ENCODE data around the gene AKAP8. TPM values are rescaled to one million over a fixed set of nuclear protein-coding genes. Genes with fewer than 3 reads are reported as not detected.

Gene AKAP8
- total RNA-seq, 1 donor from 2014 or later: 41.3 TPM

GRCh38 chr19:15371786-15372380 lies 7.7 kb downstream of the AKAP8 start:
- Mint-ChIP-seq H3K4me1 (peaks cover 4% of the 10 kb centered on the region), H3K4me3 (no peak overlapping the region), H3K36me3 (ENCODE audit: low read depth) (peaks cover 2% of the 10 kb centered on the region), H3K27ac (ENCODE audit: unreplicated experiment) (no peak overlapping the region), H3K9me3 (no peaks in the 10 kb centered on the region), H3K27me3 (ENCODE audit: low read depth) (no peaks in the 10 kb centered on the region)
- DNase-seq (ENCODE audit: low read depth, low spot score): no peak
- no peak for TF ChIP-seq CTCF (conservative IDR thresholded peaks at IDR 0.05)

- no peak overlapping the region for H3K4me3 Mint-ChIP-seq
- no peaks in the 10 kb centered on the region for H3K4me1 Mint-ChIP-seq
- no peak overlapping the region for H3K27ac Mint-ChIP-seq (ENCODE audit: unreplicated experiment)
- no peaks in the 10 kb centered on the region for H3K9me3 Mint-ChIP-seq
- H3K36me3 Mint-ChIP-seq (ENCODE audit: low read depth): peaks cover 2% of the 10 kb centered on the region
- H3K27me3 Mint-ChIP-seq (ENCODE audit: low read depth): no peaks in the 10 kb centered on the region
- DNase-seq (ENCODE audit: low read depth, low spot score): no peak
- no peak for TF ChIP-seq CTCF (conservative IDR thresholded peaks at IDR 0.05)
These were observed 8.5 kb downstream of the AKAP8 start for GRCh38 chr19:15371119-15371518.

DNA sequence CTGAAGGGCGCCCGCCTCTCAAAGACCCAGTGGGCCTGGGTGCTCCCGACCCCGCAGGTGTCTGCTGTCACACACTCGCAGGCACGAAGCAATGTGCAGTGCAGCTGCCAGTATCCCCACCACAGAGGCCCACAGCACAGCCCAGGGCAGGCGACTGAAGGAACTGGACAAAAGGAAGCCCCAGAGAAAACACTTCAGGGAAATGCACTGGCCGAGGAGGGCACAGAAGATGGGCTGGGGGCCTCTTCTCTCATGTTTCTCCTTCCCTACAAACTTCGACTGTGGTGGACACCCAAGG lies 10.0 kb downstream of the AKAP8 start:
- peaks cover 9% of the 10 kb centered on the region for H3K36me3 Mint-ChIP-seq (ENCODE audit: low read depth)
- no peak for TF ChIP-seq CTCF (conservative IDR thresholded peaks at IDR 0.05)
- H3K4me3 Mint-ChIP-seq: no peak overlapping the region
- DNase-seq (ENCODE audit: low read depth, low spot score): no peak
- H3K4me1 Mint-ChIP-seq: no peaks in the 10 kb centered on the region
- H3K9me3 Mint-ChIP-seq: no peaks in the 10 kb centered on the region
- H3K27me3 Mint-ChIP-seq (ENCODE audit: low read depth): no peaks in the 10 kb centered on the region
- H3K27ac Mint-ChIP-seq (ENCODE audit: unreplicated experiment): no peak overlapping the region

DNA sequence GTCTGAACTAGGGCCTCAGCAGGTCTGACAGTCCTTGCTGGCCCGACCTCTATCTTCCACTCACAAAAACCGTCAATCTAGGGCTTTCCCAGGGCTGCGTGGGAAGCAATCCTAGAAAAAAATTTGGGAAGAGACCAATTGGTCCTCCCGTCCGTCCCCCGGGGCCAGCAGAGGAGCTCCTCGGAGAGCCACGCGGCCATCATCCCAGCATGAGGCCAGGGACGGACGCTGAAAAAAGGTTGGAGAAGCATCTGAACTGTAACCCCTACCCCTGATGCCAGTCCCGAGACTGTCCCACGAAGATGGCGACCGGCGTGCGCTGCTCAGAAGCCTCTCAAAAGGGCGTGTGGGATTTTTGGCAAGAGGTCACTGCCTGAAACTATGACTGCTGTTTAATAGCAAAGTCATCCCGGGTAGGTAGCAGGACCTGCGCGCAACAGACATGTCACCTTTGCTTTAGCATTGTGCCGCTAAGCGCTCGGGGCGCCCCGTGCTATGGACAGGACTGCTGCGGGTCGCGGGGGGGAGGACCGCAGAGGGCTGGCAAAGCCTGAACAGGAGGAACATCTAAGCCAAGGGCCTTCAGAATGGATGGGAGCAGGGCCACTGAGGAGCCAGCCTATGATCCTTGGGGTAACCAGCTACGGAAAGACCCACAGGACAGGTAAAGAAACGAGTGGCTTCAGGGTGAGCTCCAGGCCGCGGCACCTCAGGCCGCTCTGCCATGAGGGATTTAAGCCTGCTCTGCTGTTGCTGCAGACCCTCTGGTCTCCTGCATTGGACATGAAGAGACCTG lies 10.6 kb downstream of the AKAP8 start:
- H3K4me3 Mint-ChIP-seq: no peak overlapping the region
- no peaks in the 10 kb centered on the region for H3K9me3 Mint-ChIP-seq
- TF ChIP-seq CTCF (conservative IDR thresholded peaks at IDR 0.05): no peak
- H3K27me3 Mint-ChIP-seq (ENCODE audit: low read depth): no peaks in the 10 kb centered on the region
- peaks cover 9% of the 10 kb centered on the region for H3K36me3 Mint-ChIP-seq (ENCODE audit: low read depth)
- no peaks in the 10 kb centered on the region for H3K4me1 Mint-ChIP-seq
- H3K27ac Mint-ChIP-seq (ENCODE audit: unreplicated experiment): no peak overlapping the region
- no peak for DNase-seq (ENCODE audit: low read depth, low spot score)

DNA sequence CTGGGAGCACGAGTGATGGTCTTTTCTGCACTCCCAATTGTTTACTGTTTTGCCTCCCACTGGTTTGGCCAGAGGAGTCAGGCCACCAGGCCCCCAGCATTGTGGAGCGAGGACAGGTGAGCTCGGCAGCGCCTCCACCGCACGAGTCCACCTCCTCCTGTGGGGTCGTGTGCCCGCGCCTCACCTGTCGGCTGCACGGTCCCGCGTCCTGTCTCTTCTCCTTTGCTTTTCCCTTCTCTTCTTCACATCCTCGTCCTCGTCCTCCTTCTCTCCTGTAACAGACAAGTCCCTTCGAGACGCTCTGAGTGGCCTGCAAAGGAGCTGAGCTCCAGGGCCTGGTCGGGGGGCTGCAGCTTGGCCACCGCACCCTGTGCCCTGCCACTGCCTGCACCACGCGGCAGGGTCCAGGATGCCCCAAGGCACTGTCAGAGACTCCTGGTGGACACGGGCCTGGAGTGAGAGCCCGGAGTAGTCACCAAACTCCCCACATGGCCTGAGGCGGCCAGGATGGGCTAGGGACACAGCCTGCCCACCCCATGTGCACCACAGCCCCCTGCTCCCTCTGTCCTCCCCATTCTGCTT lies 11.4 kb downstream of the AKAP8 start:
- no peak overlapping the region for H3K4me3 Mint-ChIP-seq
- peaks cover 14% of the 10 kb centered on the region for H3K36me3 Mint-ChIP-seq (ENCODE audit: low read depth)
- no peak overlapping the region for H3K27ac Mint-ChIP-seq (ENCODE audit: unreplicated experiment)
- no peaks in the 10 kb centered on the region for H3K4me1 Mint-ChIP-seq
- DNase-seq (ENCODE audit: low read depth, low spot score): no peak
- H3K9me3 Mint-ChIP-seq: no peaks in the 10 kb centered on the region
- TF ChIP-seq CTCF (conservative IDR thresholded peaks at IDR 0.05): no peak
- H3K27me3 Mint-ChIP-seq (ENCODE audit: low read depth): no peaks in the 10 kb centered on the region

Data from neural crest cell (in vitro differentiated cells).